ENCODE data around the gene H19.

Gene H19

GRCh38 chr11:2002807-2003206, 5.2 kb upstream of the H19 start:
- Histone ChIP-seq H3K27ac (ENCODE audit: low read depth, low read length) (no peak overlapping the region), H3K4me1 (ENCODE audit: control insufficient read depth, insufficient read depth, low read length) (no peaks in the 10 kb centered on the region), H3K36me3 (ENCODE audit: control insufficient read depth, insufficient read depth, low read length) (no peaks in the 10 kb centered on the region), H3K9me3 (ENCODE audit: control insufficient read depth, insufficient read depth, low read depth, low read length) (no peaks in the 10 kb centered on the region), H3K27me3 (ENCODE audit: control insufficient read depth, insufficient read depth, low read length) (no peaks in the 10 kb centered on the region), H3K4me3 (ENCODE audit: low read depth, low read length) (no peak overlapping the region), H3K9ac (ENCODE audit: low read length) (no peak overlapping the region)

GRCh38 chr11:2002042-2002776, 4.6 kb upstream of the H19 start:
- H3K27ac ChIP-seq (ENCODE audit: low read depth, low read length) = no peak overlapping the region
- no peaks in the 10 kb centered on the region for H3K36me3 ChIP-seq (ENCODE audit: control insufficient read depth, insufficient read depth, low read length)
- no peaks in the 10 kb centered on the region for H3K9me3 ChIP-seq (ENCODE audit: control insufficient read depth, insufficient read depth, low read depth, low read length)
- H3K27me3 ChIP-seq (ENCODE audit: control insufficient read depth, insufficient read depth, low read length) = no peaks in the 10 kb centered on the region
- no peak overlapping the region for H3K4me3 ChIP-seq (ENCODE audit: low read depth, low read length)
- no peak overlapping the region for H3K9ac ChIP-seq (ENCODE audit: low read length)
- H3K4me1 ChIP-seq (ENCODE audit: control insufficient read depth, insufficient read depth, low read length) = no peaks in the 10 kb centered on the region

GRCh38 chr11:1998861-1999260, 1.2 kb upstream of the H19 start:
- Histone ChIP-seq H3K4me3 (ENCODE audit: low read depth, low read length) (no peak overlapping the region), H3K36me3 (ENCODE audit: control insufficient read depth, insufficient read depth, low read length) (no peaks in the 10 kb centered on the region), H3K9me3 (ENCODE audit: control insufficient read depth, insufficient read depth, low read depth, low read length) (no peaks in the 10 kb centered on the region), H3K4me1 (ENCODE audit: control insufficient read depth, insufficient read depth, low read length) (no peaks in the 10 kb centered on the region), H3K27me3 (ENCODE audit: control insufficient read depth, insufficient read depth, low read length) (no peaks in the 10 kb centered on the region), H3K27ac (ENCODE audit: low read depth, low read length) (no peak overlapping the region), H3K9ac (ENCODE audit: low read length) (no peak overlapping the region)

GRCh38 chr11:1998290-1998689, 648 bp upstream of the H19 start:
- Histone ChIP-seq H3K9me3 (ENCODE audit: control insufficient read depth, insufficient read depth, low read depth, low read length) (no peaks in the 10 kb centered on the region), H3K4me3 (ENCODE audit: low read depth, low read length) (no peak overlapping the region), H3K36me3 (ENCODE audit: control insufficient read depth, insufficient read depth, low read length) (no peaks in the 10 kb centered on the region), H3K9ac (ENCODE audit: low read length) (no peak overlapping the region), H3K4me1 (ENCODE audit: control insufficient read depth, insufficient read depth, low read length) (no peaks in the 10 kb centered on the region), H3K27me3 (ENCODE audit: control insufficient read depth, insufficient read depth, low read length) (no peaks in the 10 kb centered on the region), H3K27ac (ENCODE audit: low read depth, low read length) (no peak overlapping the region)

- Histone ChIP-seq H3K4me1 (ENCODE audit: control insufficient read depth, insufficient read depth, low read length) (no peaks in the 10 kb centered on the region), H3K4me3 (ENCODE audit: low read depth, low read length) (no peak overlapping the region), H3K27me3 (ENCODE audit: control insufficient read depth, insufficient read depth, low read length) (no peaks in the 10 kb centered on the region), H3K36me3 (ENCODE audit: control insufficient read depth, insufficient read depth, low read length) (no peaks in the 10 kb centered on the region), H3K9ac (ENCODE audit: low read length) (no peak overlapping the region), H3K9me3 (ENCODE audit: control insufficient read depth, insufficient read depth, low read depth, low read length) (no peaks in the 10 kb centered on the region), H3K27ac (ENCODE audit: low read depth, low read length) (no peak overlapping the region)
Observed at GRCh38 chr11:1994121-1994520, 3.5 kb downstream of the H19 start.

- Histone ChIP-seq H3K36me3 (ENCODE audit: control insufficient read depth, insufficient read depth, low read length) (no peaks in the 10 kb centered on the region), H3K27ac (ENCODE audit: low read depth, low read length) (no peak overlapping the region), H3K4me1 (ENCODE audit: control insufficient read depth, insufficient read depth, low read length) (no peaks in the 10 kb centered on the region), H3K9ac (ENCODE audit: low read length) (no peak overlapping the region), H3K9me3 (ENCODE audit: control insufficient read depth, insufficient read depth, low read depth, low read length) (no peaks in the 10 kb centered on the region), H3K27me3 (ENCODE audit: control insufficient read depth, insufficient read depth, low read length) (no peaks in the 10 kb centered on the region), H3K4me3 (ENCODE audit: low read depth, low read length) (no peak overlapping the region)
Observed at GRCh38 chr11:1992111-1992510, 5.5 kb downstream of the H19 start.

- Histone ChIP-seq H3K27me3 (ENCODE audit: control insufficient read depth, insufficient read depth, low read length) (no peaks in the 10 kb centered on the region), H3K9me3 (ENCODE audit: control insufficient read depth, insufficient read depth, low read depth, low read length) (no peaks in the 10 kb centered on the region), H3K36me3 (ENCODE audit: control insufficient read depth, insufficient read depth, low read length) (no peaks in the 10 kb centered on the region), H3K9ac (ENCODE audit: low read length) (no peak overlapping the region), H3K4me3 (ENCODE audit: low read depth, low read length) (no peak overlapping the region), H3K4me1 (ENCODE audit: control insufficient read depth, insufficient read depth, low read length) (no peaks in the 10 kb centered on the region), H3K27ac (ENCODE audit: low read depth, low read length) (no peak overlapping the region)
Observed at GRCh38 chr11:1990872-1991578, 6.6 kb downstream of the H19 start.

GRCh38 chr11:1989953-1990352, 7.7 kb downstream of the H19 start:
- Histone ChIP-seq H3K27ac (ENCODE audit: low read depth, low read length) (no peak overlapping the region), H3K27me3 (ENCODE audit: control insufficient read depth, insufficient read depth, low read length) (no peaks in the 10 kb centered on the region), H3K4me1 (ENCODE audit: control insufficient read depth, insufficient read depth, low read length) (no peaks in the 10 kb centered on the region), H3K4me3 (ENCODE audit: low read depth, low read length) (no peak overlapping the region), H3K9ac (ENCODE audit: low read length) (no peak overlapping the region), H3K9me3 (ENCODE audit: control insufficient read depth, insufficient read depth, low read depth, low read length) (no peaks in the 10 kb centered on the region), H3K36me3 (ENCODE audit: control insufficient read depth, insufficient read depth, low read length) (no peaks in the 10 kb centered on the region)

- Histone ChIP-seq H3K27me3 (ENCODE audit: control insufficient read depth, insufficient read depth, low read length) (no peaks in the 10 kb centered on the region), H3K27ac (ENCODE audit: low read depth, low read length) (no peak overlapping the region), H3K4me3 (ENCODE audit: low read depth, low read length) (no peak overlapping the region), H3K9ac (ENCODE audit: low read length) (no peak overlapping the region), H3K4me1 (ENCODE audit: control insufficient read depth, insufficient read depth, low read length) (no peaks in the 10 kb centered on the region), H3K36me3 (ENCODE audit: control insufficient read depth, insufficient read depth, low read length) (no peaks in the 10 kb centered on the region), H3K9me3 (ENCODE audit: control insufficient read depth, insufficient read depth, low read depth, low read length) (no peaks in the 10 kb centered on the region)
Observed at GRCh38 chr11:1988667-1989317, 8.8 kb downstream of the H19 start.

- Histone ChIP-seq H3K4me3 (ENCODE audit: low read depth, low read length) (no peak overlapping the region), H3K27ac (ENCODE audit: low read depth, low read length) (no peak overlapping the region), H3K9me3 (ENCODE audit: control insufficient read depth, insufficient read depth, low read depth, low read length) (no peaks in the 10 kb centered on the region), H3K9ac (ENCODE audit: low read length) (no peak overlapping the region), H3K27me3 (ENCODE audit: control insufficient read depth, insufficient read depth, low read length) (no peaks in the 10 kb centered on the region), H3K36me3 (ENCODE audit: control insufficient read depth, insufficient read depth, low read length) (no peaks in the 10 kb centered on the region), H3K4me1 (ENCODE audit: control insufficient read depth, insufficient read depth, low read length) (no peaks in the 10 kb centered on the region)
Observed at GRCh38 chr11:1988174-1988573, 9.5 kb downstream of the H19 start.

GRCh38 chr11:1987024-1987423, 10.6 kb downstream of the H19 start:
- Histone ChIP-seq H3K27ac (ENCODE audit: low read depth, low read length) (no peak overlapping the region), H3K9ac (ENCODE audit: low read length) (no peak overlapping the region), H3K9me3 (ENCODE audit: control insufficient read depth, insufficient read depth, low read depth, low read length) (no peaks in the 10 kb centered on the region), H3K36me3 (ENCODE audit: control insufficient read depth, insufficient read depth, low read length) (no peaks in the 10 kb centered on the region), H3K4me3 (ENCODE audit: low read depth, low read length) (no peak overlapping the region), H3K27me3 (ENCODE audit: control insufficient read depth, insufficient read depth, low read length) (no peaks in the 10 kb centered on the region), H3K4me1 (ENCODE audit: control insufficient read depth, insufficient read depth, low read length) (no peaks in the 10 kb centered on the region)

Measured in HUES6 (cell line).